GM12891 (cell line): ENCODE data around the gene DNMT3B.
A peak's percentile ranks its signal among the peaks of the same experiment; 100 is the strongest.

Experiments
- DNase-seq: peaks from one replicate; pipeline ENCODE4 v3.0.0; 2011; ENCODE audit warnings: low spot score; ENCODE audit not compliant: insufficient read length
- FAIRE-seq: peaks from 2 replicates; lab custom pipeline; 2011; peaks lifted over from hg19 to GRCh38; lab: Jason Lieb, UNC
- PAX5 ChIP-seq: IDR thresholded peaks from 2 replicates; pipeline ENCODE4 v1.6.1; 2011; ENCODE audit warnings: low read length, moderate library complexity, mild to moderate bottlenecking; ENCODE audit not compliant: insufficient read depth, severe bottlenecking
- POLR2A ChIP-seq: IDR thresholded peaks from 2 replicates; pipeline ENCODE4 v1.6.1; 2011; ENCODE audit warnings: low read depth, low read length, control low read depth
- POLR2AphosphoS5 ChIP-seq: IDR thresholded peaks from 2 replicates; pipeline ENCODE4 v1.6.1; 2011; ENCODE audit warnings: low read depth, low read length, control low read depth
- POU2F2 ChIP-seq: IDR thresholded peaks from 2 replicates; pipeline ENCODE4 v1.6.1; 2011; ENCODE audit warnings: low read depth, mild to moderate bottlenecking, control low read depth, low read length, moderate library complexity
- SPI1 ChIP-seq: IDR thresholded peaks from 2 replicates; pipeline ENCODE4 v1.6.1; 2011; ENCODE audit warnings: low read depth, low read length, control low read depth
- TAF1 ChIP-seq: IDR thresholded peaks from 2 replicates; pipeline ENCODE4 v1.6.1; 2011; ENCODE audit warnings: low read depth, low read length, control low read depth

DNMT3B gene

DNA sequence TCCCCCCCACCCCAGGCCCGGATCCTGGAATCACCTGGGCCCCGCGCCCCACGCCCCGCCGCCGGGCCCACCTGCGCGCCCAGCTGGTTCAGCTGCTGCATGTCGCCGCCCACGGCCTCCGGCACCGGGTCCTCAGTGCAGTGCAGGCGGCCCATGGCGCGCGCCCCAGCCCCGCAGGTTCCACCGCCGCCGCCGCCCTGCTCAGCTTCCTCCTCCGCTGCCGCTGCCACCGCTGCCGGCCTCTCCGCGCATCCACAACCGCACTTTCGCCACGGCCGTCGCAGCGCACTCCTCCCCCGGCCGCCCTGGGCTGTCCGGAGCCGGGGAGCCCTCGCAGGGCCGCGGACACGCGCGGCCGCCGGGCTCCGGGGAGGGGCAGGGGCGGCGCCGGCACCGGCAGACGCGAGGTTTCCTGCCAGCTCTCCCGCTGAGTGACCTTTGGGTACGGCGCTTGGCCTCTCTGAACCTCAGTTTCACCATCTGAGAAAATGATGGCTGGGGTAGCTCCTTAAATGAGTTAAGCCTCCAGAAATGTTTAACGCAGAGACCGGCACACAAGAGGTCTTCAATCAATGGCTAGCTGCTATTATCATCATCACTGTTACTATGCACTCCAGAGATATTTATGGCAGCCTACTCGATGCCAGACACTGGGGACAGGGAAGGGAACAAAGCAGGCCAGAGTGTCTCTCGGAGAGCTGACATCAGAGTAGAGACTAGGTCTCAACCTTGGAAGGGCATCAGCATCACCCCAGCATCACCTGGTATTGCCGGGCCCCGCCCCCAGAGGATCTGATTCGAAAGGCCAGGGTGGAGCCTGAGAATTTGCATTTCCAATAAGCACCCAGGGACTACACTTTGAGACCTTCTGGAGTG, 18.7 kb upstream of the DNMT3B start, which contains the start of gene COMMD7:
Gene COMMD7 (minus strand): TSS at position 231 of the 876 bp plus-strand sequence. CDS start 76 bp downstream, at position 155.
- FAIRE-seq (no peak), DNase-seq (peak; percentile 59)
- TF ChIP-seq SPI1 (no peak), POU2F2 (peak; percentile 81; the same call in 1 of the 2 replicates)

DNA sequence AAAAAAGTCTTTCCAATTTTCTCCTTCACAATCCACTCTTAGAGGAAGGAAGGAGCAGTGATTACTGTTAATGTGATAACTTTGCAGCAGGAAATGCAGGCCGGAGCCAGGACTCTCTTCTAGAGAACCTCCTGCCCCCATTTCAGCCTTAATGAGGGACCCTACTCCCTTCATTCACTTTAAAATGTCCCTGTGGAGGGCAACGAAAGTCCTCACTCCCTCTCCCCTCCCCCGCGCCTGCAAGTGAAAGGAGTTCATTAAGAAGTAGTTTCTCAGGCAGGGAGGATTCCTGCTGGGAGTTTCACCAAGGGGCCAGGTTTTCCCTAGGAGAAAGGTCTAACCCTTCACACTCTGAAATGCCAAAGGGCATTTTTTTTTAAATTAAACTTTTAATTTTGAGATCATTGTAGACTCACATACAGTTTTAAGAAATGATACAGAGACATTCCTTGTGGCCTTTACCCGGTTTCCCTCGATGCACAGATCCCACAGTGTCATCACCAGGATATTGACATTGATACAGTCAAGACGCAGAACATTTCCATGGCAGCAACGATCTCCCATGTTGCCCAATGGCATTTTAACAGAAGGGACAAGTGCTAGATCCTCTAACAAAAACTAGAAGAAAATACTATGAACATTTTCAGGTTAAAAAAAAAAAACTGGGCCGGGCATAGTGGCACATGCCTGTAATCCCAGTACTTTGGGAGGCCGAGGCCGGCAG, 12.1 kb upstream of the DNMT3B start:
- DNase-seq (no peak), FAIRE-seq (no peak)
- TF ChIP-seq PAX5 (no peak), POLR2A (no peak), POU2F2 (no peak), SPI1 (no peak), POLR2AphosphoS5 (no peak), TAF1 (no peak)

- FAIRE-seq, result no peak
- DNase-seq, result no peak
- TF ChIP-seq POLR2AphosphoS5 (no peak), POU2F2 (no peak), POLR2A (no peak), SPI1 (no peak), PAX5 (no peak), TAF1 (no peak)
These were observed 10.9 kb upstream of the DNMT3B start for GRCh38 chr20:32751293-32751692.

DNA sequence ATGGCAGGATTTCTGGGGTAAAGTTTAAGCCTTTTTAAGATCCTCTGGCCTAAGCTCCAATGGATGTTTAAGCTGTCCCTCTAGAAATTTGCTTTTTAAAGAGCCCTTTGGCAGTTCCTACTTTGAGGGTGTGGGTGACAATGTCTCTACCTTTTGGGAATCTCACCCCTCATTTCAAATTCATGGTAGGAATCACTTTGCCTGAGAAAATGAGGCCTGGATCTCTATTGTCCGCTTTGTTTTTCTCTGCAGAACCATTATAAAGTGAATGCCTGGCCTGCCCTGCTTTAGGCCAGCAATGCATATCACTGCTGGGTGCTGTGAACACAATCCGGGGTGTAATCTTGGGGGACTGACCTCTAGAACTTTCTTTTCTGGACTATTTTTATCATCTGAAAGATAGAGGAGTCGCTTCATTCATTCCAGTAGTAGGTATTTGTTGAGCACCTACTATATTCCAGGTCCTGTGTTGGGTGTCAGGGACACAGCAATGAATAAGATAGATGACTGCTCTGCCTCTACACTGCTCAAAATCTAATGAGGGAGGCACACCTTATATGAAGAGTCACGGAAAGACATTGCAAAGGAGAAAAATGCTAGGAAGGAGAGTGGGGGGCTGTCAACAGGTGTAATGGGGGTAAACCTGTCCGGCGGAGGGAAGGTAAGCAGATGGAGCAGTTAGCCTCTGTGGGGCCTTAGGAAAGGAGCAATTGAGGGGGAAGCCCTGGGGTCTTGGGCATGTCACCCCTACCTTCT, 10.3 kb upstream of the DNMT3B start:
- TF ChIP-seq SPI1 (no peak), POLR2AphosphoS5 (no peak), PAX5 (no peak), POLR2A (no peak), TAF1 (no peak), POU2F2 (no peak)
- no peak for DNase-seq
- FAIRE-seq, result no peak

DNA sequence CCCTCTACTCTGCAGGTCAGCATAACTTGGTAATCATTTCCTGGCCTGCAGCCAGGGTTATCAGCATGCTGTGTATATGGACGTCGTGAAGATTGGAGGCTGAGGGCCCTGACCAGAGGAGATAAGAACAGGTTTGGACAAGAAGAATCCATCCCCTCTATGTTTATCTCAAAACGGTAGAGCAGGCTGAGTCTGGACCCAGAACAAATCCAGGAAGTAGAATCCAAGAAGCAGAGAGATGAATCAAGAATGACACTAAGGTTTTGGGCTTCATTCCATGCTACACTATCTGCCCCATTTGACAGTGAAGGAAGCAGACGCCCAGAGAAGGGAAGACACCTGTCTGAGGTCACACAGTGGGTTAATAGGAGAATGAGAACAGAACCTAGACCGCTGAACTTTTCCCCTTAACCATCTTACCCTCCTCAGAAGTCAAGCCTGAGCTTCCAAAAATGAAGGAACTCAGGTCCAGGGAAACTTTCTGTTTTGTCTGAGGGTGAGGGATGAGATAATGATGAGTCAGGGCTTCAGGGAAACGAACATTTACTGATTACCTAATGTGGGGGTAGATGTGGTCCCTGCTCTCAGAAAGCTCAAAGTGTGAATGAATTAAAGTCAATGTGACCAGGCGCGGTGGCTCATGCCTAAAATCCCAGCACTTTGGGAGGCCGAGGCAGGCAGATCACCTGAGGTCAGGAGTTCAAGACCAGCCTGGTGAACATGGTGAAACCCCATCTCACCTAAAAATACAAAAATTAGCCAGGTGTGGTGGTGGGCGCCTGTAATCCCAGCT, 9.5 kb upstream of the DNMT3B start:
- TF ChIP-seq POLR2A (no peak), POLR2AphosphoS5 (no peak), SPI1 (no peak), PAX5 (no peak), TAF1 (no peak), POU2F2 (no peak)
- FAIRE-seq (no peak), DNase-seq (no peak)

DNA sequence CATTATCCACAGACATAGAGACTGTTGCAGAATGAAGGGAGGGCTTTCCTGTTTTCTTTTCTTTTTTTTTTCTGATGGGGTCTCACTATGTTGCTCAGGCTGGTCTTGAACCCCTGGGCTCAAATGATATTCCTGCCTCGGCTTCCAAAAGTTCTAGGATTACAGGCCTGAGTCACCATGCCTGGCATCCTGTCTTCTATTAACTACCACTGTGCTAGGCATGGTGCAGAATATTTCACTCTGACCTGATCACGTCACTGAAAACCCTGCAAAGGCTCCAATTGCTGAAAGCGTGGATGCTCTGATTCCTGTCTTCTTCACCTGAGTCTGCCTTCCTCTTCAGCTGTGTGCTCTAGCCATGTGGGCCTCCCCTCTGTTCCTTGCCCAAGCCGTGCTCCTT, 8.5 kb upstream of the DNMT3B start:
- TF ChIP-seq PAX5 (no peak), POLR2A (no peak), SPI1 (no peak), POU2F2 (no peak), TAF1 (no peak), POLR2AphosphoS5 (no peak)
- DNase-seq (no peak), FAIRE-seq (no peak)

- no peak for TF ChIP-seq POLR2A
- no peak for TF ChIP-seq POU2F2
- TF ChIP-seq SPI1, result no peak
- no peak for TF ChIP-seq POLR2AphosphoS5
- TF ChIP-seq TAF1, result no peak
- TF ChIP-seq PAX5, result no peak
- FAIRE-seq (no peak), DNase-seq (no peak)
These were observed 6.0 kb upstream of the DNMT3B start for GRCh38 chr20:32756156-32756555.

GRCh38 chr20:32761417-32761830, 761 bp upstream of the DNMT3B start:
- FAIRE-seq (no peak), DNase-seq (no peak)
- TF ChIP-seq TAF1 (no peak), POU2F2 (no peak), PAX5 (no peak), POLR2A (no peak), SPI1 (no peak; the same call in 1 of the 2 replicates), POLR2AphosphoS5 (no peak)
